NB4 (cell line): ENCODE data around the gene DOK1.

ENCODE experiments used
- MYC ChIP-seq: IDR thresholded peaks from 2 replicates; pipeline ENCODE4 v1.6.1; 2011; ENCODE audit warnings: low read depth, low read length
- POLR2A ChIP-seq: IDR thresholded peaks from 2 replicates; pipeline ENCODE4 v1.6.1; 2011; ENCODE audit warnings: mild to moderate bottlenecking; ENCODE audit not compliant: insufficient read length; ENCODE audit errors: extremely low read depth
- TF ChIP-seq, protein P1 (sequence below): IDR thresholded peaks from one replicate; pipeline ENCODE4 v1.5.1; 2012; ENCODE audit warnings: low read depth, low read length
- TF ChIP-seq, protein P2 (sequence below): IDR thresholded peaks from 2 replicates; pipeline ENCODE4 v1.6.1; 2011; ENCODE audit warnings: low read depth, low read length

DNA sequence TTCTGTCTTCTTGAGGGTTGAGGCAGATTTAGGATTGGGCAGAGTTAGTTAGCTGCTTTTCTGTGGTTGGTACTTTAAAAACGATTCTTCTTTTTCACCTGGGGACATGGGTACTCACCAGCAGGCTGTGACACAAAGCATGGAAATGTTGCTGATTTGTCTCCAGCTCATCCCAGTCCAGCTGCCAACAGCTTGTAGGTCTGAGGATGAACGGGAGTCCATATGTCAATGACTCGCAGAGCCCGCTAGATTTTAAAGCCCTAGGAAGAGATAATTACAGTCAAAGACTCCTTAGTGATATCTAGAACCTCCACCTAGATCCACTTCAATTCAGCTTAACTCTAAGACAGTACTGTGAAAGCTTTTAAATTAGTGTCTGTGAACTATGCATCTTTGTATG, 20.8 kb downstream of the DOK1 start:
- TF ChIP-seq, protein P1, sequence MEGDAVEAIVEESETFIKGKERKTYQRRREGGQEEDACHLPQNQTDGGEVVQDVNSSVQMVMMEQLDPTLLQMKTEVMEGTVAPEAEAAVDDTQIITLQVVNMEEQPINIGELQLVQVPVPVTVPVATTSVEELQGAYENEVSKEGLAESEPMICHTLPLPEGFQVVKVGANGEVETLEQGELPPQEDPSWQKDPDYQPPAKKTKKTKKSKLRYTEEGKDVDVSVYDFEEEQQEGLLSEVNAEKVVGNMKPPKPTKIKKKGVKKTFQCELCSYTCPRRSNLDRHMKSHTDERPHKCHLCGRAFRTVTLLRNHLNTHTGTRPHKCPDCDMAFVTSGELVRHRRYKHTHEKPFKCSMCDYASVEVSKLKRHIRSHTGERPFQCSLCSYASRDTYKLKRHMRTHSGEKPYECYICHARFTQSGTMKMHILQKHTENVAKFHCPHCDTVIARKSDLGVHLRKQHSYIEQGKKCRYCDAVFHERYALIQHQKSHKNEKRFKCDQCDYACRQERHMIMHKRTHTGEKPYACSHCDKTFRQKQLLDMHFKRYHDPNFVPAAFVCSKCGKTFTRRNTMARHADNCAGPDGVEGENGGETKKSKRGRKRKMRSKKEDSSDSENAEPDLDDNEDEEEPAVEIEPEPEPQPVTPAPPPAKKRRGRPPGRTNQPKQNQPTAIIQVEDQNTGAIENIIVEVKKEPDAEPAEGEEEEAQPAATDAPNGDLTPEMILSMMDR, result no peak
- TF ChIP-seq POLR2A, result no peak
- TF ChIP-seq, protein P2, sequence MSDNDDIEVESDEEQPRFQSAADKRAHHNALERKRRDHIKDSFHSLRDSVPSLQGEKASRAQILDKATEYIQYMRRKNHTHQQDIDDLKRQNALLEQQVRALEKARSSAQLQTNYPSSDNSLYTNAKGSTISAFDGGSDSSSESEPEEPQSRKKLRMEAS, result no peak
- TF ChIP-seq MYC, result no peak
